HG02938 (cell line): ENCODE measurements around the gene ATP5ME.
A peak's percentile ranks its signal among the peaks of the same experiment; 100 is the strongest.

ENCODE experiments used
- ATAC-seq: cut with Tn5 transposase; IDR thresholded peaks from one replicate; pipeline ENCODE4 v1.9.1; 2021; ENCODE audit warnings: mild to moderate bottlenecking, moderate library complexity; ENCODE audit not compliant: unreplicated experiment

The ATP5ME gene

GRCh38 chr4:684623-685327, 10.7 kb upstream of the ATP5ME start:
- ATAC-seq = no peak

GRCh38 chr4:683982-684622, 10.0 kb upstream of the ATP5ME start:
- no peak for ATAC-seq

- ATAC-seq = no peak
These were observed 9.3 kb upstream of the ATP5ME start for GRCh38 chr4:683247-683897.

- ATAC-seq = no peak
These were observed 8.6 kb upstream of the ATP5ME start for GRCh38 chr4:682490-683172.

GRCh38 chr4:681736-682451, 7.8 kb upstream of the ATP5ME start:
- ATAC-seq = no peak

- ATAC-seq = peak; percentile 41
These were observed 7.0 kb upstream of the ATP5ME start for GRCh38 chr4:680928-681645.

GRCh38 chr4:680551-680927, 6.5 kb upstream of the ATP5ME start:
- peak; percentile 16 for ATAC-seq

- no peak for ATAC-seq
These were observed 6.0 kb upstream of the ATP5ME start for GRCh38 chr4:680091-680490.

GRCh38 chr4:679629-680028, 5.6 kb upstream of the ATP5ME start:
- no peak for ATAC-seq

GRCh38 chr4:679104-679481, 5.0 kb upstream of the ATP5ME start:
- ATAC-seq = no peak

GRCh38 chr4:678331-679103, 4.4 kb upstream of the ATP5ME start:
- ATAC-seq = no peak

- ATAC-seq = no peak
These were observed 3.6 kb upstream of the ATP5ME start for GRCh38 chr4:677431-678293.

GRCh38 chr4:676871-677235, 2.8 kb upstream of the ATP5ME start:
- ATAC-seq = no peak

GRCh38 chr4:675980-676870, 2.1 kb upstream of the ATP5ME start:
- peak; percentile 26 for ATAC-seq

- peak; percentile 0 for ATAC-seq
These were observed 1.2 kb upstream of the ATP5ME start for GRCh38 chr4:675036-675882.

- no peak for ATAC-seq
These were observed 556 bp downstream of the ATP5ME start for GRCh38 chr4:673349-674091.
